WTC11 (cell line): ENCODE results near the gene FRS3. TPM values are rescaled to one million over a fixed set of nuclear protein-coding genes. Genes with fewer than 3 reads are reported as not detected.

Experiments used
- ATAC-seq: fragments of 200-7000 bp; cut with Tn5 transposase; 2 replicates; pipeline ENCODE4 v1.10.0; 2021; ENCODE audit warnings: mild to moderate bottlenecking, moderate library complexity
- CTCF ChIA-PET: fragments of 300-600 bp; sonication (Branson Sonifier 250); formaldehyde crosslinking; loops from one replicate; lab custom pipeline; 2021; ENCODE audit warnings: antibody characterized with exemption; lab: Charles Lee
- POLR2A ChIA-PET: fragments of 350-600 bp; sonication (Branson Sonifier 250); formaldehyde crosslinking; loops from one replicate; lab custom pipeline; 2021; ENCODE audit warnings: antibody characterized with exemption; lab: Charles Lee
- DNase-seq: peaks from one replicate; pipeline ENCODE4 v3.0.0; 2021; ENCODE audit warnings: low spot score
- H3K27ac Mint-ChIP-seq: 2 replicates; pipeline ENCODE4 v1.8.0; 2021; ENCODE audit warnings: mixed read lengths
- H3K27me3 Mint-ChIP-seq: 2 replicates; pipeline ENCODE4 v1.8.0; 2021; ENCODE audit warnings: low read depth, mild to moderate bottlenecking, moderate library complexity, mixed read lengths
- H3K36me3 Mint-ChIP-seq: 2 replicates; pipeline ENCODE4 v1.8.0; 2021; ENCODE audit warnings: mixed read lengths
- H3K4me1 Mint-ChIP-seq: 2 replicates; pipeline ENCODE4 v1.8.0; 2022; ENCODE audit warnings: mixed read lengths
- H3K4me3 Mint-ChIP-seq: 2 replicates; pipeline ENCODE4 v1.8.0; 2021; ENCODE audit warnings: mild to moderate bottlenecking, moderate library complexity, mixed read lengths
- H3K9me3 Mint-ChIP-seq: 2 replicates; pipeline ENCODE4 v1.8.0; 2021; ENCODE audit warnings: mixed read lengths
- E2F4 ChIP-seq: sonication (generic); formaldehyde crosslinking; IDR thresholded peaks from 2 replicates; pipeline ENCODE4 v1.8.1; 2022; ENCODE audit warnings: low read depth, mild to moderate bottlenecking, moderate library complexity, missing genetic modification reagents, borderline replicate concordance
- ESRRA ChIP-seq: sonication (generic); formaldehyde crosslinking; IDR thresholded peaks from 2 replicates; pipeline ENCODE4 v1.8.1; 2022; ENCODE audit warnings: mild to moderate bottlenecking, missing genetic modification reagents, borderline replicate concordance
- ETV6 ChIP-seq: sonication (generic); formaldehyde crosslinking; IDR thresholded peaks from 2 replicates; pipeline ENCODE4 v1.8.1; 2022; ENCODE audit warnings: mild to moderate bottlenecking, missing genetic modification reagents
- HMGA2 ChIP-seq: fragments of 250-450 bp; sonication (Bioruptor Pico); IDR thresholded peaks from 2 replicates; pipeline ENCODE4 v1.4.0; 2021; ENCODE audit warnings: mild to moderate bottlenecking, moderate library complexity
- IRF2 ChIP-seq: sonication (generic); formaldehyde crosslinking; IDR thresholded peaks from 2 replicates; pipeline ENCODE4 v1.8.0; 2022; ENCODE audit warnings: low read depth, missing genetic modification reagents, borderline replicate concordance
- MXD4 ChIP-seq: fragments of 250-450 bp; sonication (Bioruptor Pico); IDR thresholded peaks from 2 replicates; pipeline ENCODE4 v1.8.0; 2021; ENCODE audit warnings: mild to moderate bottlenecking, moderate library complexity, borderline replicate concordance
- NFE2L1 ChIP-seq: sonication (generic); formaldehyde crosslinking; IDR thresholded peaks from 2 replicates; pipeline ENCODE4 v1.8.1; 2023; ENCODE audit warnings: missing genetic modification reagents
- PRRX2 ChIP-seq: fragments of 250-450 bp; sonication (Bioruptor Pico); IDR thresholded peaks from 2 replicates; pipeline ENCODE4 v1.8.0; 2021; ENCODE audit warnings: mild to moderate bottlenecking
- RELA ChIP-seq: sonication (generic); formaldehyde crosslinking; IDR thresholded peaks from 2 replicates; pipeline ENCODE4 v1.8.1; 2022; ENCODE audit warnings: missing genetic modification reagents, mild to moderate bottlenecking, borderline replicate concordance
- SMAD3 ChIP-seq: sonication (generic); formaldehyde crosslinking; IDR thresholded peaks from 2 replicates; pipeline ENCODE4 v1.8.0; 2022; ENCODE audit warnings: missing genetic modification reagents, mild to moderate bottlenecking, borderline replicate concordance
- SOX15 ChIP-seq: fragments of 250-450 bp; sonication (Bioruptor Pico); IDR thresholded peaks from 2 replicates; pipeline ENCODE4 v1.9.0; 2021; ENCODE audit warnings: mild to moderate bottlenecking
- STAT6 ChIP-seq: sonication (generic); formaldehyde crosslinking; conservative IDR thresholded peaks from 2 replicates; pipeline ENCODE4 v1.8.1; 2023; ENCODE audit warnings: mild to moderate bottlenecking, low read depth, missing genetic modification reagents, moderate library complexity
- TCF7 ChIP-seq: sonication (generic); formaldehyde crosslinking; IDR thresholded peaks from 2 replicates; pipeline ENCODE4 v1.8.0; 2022; ENCODE audit warnings: mild to moderate bottlenecking, low read depth, missing genetic modification reagents, moderate library complexity
- USF1 ChIP-seq: sonication (generic); formaldehyde crosslinking; IDR thresholded peaks from 2 replicates; pipeline ENCODE4 v1.8.0; 2022; ENCODE audit warnings: mild to moderate bottlenecking, missing genetic modification reagents
- ZNF263 ChIP-seq: sonication (generic); formaldehyde crosslinking; IDR thresholded peaks from 2 replicates; pipeline ENCODE4 v1.8.1; 2022; ENCODE audit warnings: low read depth, mild to moderate bottlenecking, moderate library complexity, missing genetic modification reagents
- ZNF416 ChIP-seq: fragments of 250-450 bp; sonication (Bioruptor Pico); IDR thresholded peaks from 2 replicates; pipeline ENCODE4 v1.9.0; 2021; ENCODE audit warnings: mild to moderate bottlenecking, inconsistent platforms
- total RNA-seq: library from RNA; stranded (reverse); gene quantifications from 3 replicates; pipeline ENCODE4 v1.2.3, GENCODE V29; 2021
- TF ChIP-seq, protein P1 (sequence below): sonication (generic); formaldehyde crosslinking; IDR thresholded peaks from 2 replicates; pipeline ENCODE4 v1.8.0; 2023; ENCODE audit warnings: missing genetic modification reagents
- TF ChIP-seq, protein P2 (sequence below): sonication (generic); formaldehyde crosslinking; IDR thresholded peaks from 2 replicates; pipeline ENCODE4 v1.8.0; 2022; ENCODE audit warnings: missing genetic modification reagents

Gene FRS3
- total RNA-seq, 1 experiment from 2014 or later, result 7.8 TPM

DNA sequence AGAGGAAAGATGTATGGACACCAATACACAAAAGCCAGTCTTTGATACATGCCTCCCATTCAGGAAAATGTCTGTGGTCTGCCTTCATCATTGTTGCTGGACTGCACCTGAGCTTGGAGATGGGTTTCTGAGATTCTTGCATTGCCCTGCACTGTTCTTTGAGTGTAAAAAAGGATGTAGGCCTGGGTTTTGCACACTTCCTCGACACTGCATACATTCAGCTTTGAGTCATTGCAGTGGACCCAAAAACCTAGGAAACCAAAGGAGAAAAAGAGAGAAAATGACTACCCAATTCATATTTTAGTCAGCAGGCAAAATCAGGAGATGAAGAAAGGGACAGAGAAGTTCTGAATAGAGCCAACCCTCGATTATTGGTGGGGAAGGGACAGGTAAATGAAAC is 16.8 kb upstream of the FRS3 start:
- ChIA-PET POLR2A (no interaction called here), CTCF (no interaction called here)
- DNase-seq, result no peak
- TF ChIP-seq HMGA2 (CRISPR knock-in tag) (no peak), STAT6 (CRISPR knock-in tag) (no peak)
- Mint-ChIP-seq H3K27ac (no peak overlapping the region), H3K4me1 (no peaks in the 10 kb centered on the region), H3K27me3 (no peaks in the 10 kb centered on the region), H3K4me3 (no peak overlapping the region), H3K9me3 (no peaks in the 10 kb centered on the region), H3K36me3 (peaks cover 26% of the 10 kb centered on the region)
- no peak for ATAC-seq

- no peaks in the 10 kb centered on the region for H3K9me3 Mint-ChIP-seq
- DNase-seq, result no peak
- POLR2A ChIA-PET, result no interaction called here
- H3K4me3 Mint-ChIP-seq, result no peak overlapping the region
- peaks cover 4% of the 10 kb centered on the region; the same call in 1 of the 2 replicates for H3K4me1 Mint-ChIP-seq
- no peaks in the 10 kb centered on the region for H3K27me3 Mint-ChIP-seq
- H3K36me3 Mint-ChIP-seq, result peaks cover 38% of the 10 kb centered on the region
- TF ChIP-seq, protein P1, sequence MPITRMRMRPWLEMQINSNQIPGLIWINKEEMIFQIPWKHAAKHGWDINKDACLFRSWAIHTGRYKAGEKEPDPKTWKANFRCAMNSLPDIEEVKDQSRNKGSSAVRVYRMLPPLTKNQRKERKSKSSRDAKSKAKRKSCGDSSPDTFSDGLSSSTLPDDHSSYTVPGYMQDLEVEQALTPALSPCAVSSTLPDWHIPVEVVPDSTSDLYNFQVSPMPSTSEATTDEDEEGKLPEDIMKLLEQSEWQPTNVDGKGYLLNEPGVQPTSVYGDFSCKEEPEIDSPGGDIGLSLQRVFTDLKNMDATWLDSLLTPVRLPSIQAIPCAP (CRISPR knock-in tag), result no peak
- no peak for TF ChIP-seq IRF2
- TF ChIP-seq SOX15 (CRISPR knock-in tag), result no peak
- TF ChIP-seq ETV6 (CRISPR knock-in tag), result no peak
- no peak for TF ChIP-seq ZNF263 (CRISPR knock-in tag)
- TF ChIP-seq TCF7 (CRISPR knock-in tag), result no peak
- no peak for TF ChIP-seq MXD4 (CRISPR knock-in tag)
- TF ChIP-seq, protein P2, sequence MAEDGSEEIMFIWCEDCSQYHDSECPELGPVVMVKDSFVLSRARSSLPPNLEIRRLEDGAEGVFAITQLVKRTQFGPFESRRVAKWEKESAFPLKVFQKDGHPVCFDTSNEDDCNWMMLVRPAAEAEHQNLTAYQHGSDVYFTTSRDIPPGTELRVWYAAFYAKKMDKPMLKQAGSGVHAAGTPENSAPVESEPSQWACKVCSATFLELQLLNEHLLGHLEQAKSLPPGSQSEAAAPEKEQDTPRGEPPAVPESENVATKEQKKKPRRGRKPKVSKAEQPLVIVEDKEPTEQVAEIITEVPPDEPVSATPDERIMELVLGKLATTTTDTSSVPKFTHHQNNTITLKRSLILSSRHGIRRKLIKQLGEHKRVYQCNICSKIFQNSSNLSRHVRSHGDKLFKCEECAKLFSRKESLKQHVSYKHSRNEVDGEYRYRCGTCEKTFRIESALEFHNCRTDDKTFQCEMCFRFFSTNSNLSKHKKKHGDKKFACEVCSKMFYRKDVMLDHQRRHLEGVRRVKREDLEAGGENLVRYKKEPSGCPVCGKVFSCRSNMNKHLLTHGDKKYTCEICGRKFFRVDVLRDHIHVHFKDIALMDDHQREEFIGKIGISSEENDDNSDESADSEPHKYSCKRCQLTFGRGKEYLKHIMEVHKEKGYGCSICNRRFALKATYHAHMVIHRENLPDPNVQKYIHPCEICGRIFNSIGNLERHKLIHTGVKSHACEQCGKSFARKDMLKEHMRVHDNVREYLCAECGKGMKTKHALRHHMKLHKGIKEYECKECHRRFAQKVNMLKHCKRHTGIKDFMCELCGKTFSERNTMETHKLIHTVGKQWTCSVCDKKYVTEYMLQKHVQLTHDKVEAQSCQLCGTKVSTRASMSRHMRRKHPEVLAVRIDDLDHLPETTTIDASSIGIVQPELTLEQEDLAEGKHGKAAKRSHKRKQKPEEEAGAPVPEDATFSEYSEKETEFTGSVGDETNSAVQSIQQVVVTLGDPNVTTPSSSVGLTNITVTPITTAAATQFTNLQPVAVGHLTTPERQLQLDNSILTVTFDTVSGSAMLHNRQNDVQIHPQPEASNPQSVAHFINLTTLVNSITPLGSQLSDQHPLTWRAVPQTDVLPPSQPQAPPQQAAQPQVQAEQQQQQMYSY (CRISPR knock-in tag), result no peak
- no peak for TF ChIP-seq RELA (CRISPR knock-in tag)
- no peak for TF ChIP-seq ESRRA (CRISPR knock-in tag)
- TF ChIP-seq PRRX2, result no peak
- TF ChIP-seq ZNF416 (CRISPR knock-in tag), result no peak
- TF ChIP-seq USF1 (CRISPR knock-in tag), result no peak
- TF ChIP-seq E2F4 (CRISPR knock-in tag), result no peak
- TF ChIP-seq NFE2L1 (CRISPR knock-in tag), result no peak
- no peak for TF ChIP-seq SMAD3 (CRISPR knock-in tag)
- TF ChIP-seq, all 79 proteins: peak for 0
- peak overlapping the region; percentile 45; the same call in 1 of the 2 replicates for H3K27ac Mint-ChIP-seq
- no peak for ATAC-seq
- CTCF ChIA-PET, result interaction anchor here (0.7 to 1.5 kb wide), 2 partner anchors 129 to 148 kb away, joined by 3 to 9 read pairs; partner anchors contain the start of genes BYSL and MED20
These were observed 12.3 kb upstream of the FRS3 start for GRCh38 chr6:41791984-41792383.
